ENCODE data around the gene BRWD1. TPM values are rescaled to one million over a fixed set of nuclear protein-coding genes. Genes with fewer than 3 reads are reported as not detected.

BRWD1 gene
- total and polyA plus RNA-seq, 2 of the 8 experiments (the other 6 are each of a cell fraction or from before 2014, with no cell fraction given): 9.3 to 45.2 TPM

DNA sequence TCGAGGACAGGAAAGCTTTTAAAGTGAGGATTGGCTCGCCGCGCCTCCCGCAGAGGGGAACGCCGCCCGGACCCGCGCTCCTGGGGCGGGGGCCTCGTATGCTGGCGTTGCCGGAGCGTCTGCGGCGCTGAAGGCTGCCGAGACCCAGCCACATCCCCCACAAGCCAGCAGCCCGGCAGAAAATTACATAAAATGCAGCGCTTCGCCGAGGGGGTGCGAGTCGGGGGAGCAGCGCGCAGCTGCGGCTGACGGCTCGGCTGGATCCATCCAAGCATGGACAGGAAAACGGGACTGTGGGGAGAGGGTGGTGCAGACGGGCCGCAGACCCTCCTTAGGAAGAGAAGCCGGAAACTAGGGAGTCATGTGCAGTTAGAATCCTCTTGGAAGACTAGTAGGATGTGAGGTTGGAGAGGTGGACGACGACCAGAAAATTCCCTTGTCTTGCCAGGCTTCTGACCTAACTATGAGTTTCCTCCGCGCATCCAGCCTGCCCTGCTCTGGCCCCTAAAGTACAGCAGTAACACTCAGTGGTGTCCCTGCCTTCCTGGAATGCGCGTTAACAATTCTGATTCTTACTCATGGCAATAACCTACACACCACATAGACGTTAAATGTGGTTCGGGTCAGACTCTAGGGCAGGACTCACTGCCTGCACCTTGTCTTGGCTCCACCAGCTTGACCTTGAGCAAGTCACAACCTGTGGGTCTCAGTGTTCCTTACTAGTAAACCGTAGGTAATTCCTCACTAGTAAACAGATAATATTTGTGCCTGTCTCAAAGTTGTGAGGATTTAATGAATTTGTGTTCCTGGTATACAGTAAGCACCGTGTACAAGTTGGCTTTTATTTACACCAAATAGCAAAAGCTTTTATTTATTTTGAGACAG, 953 bp upstream of the BRWD1 start:
- ChIA-PET CTCF (ENCODE audit: partially characterized antibody) (interaction anchor here (1.4 to 2.0 kb wide), 3 partner anchors 31 to 127 kb away, joined by 5 to 8 read pairs (median 6); no protein-coding TSS in a partner anchor), POLR2A (ENCODE audit: partially characterized antibody) (interaction anchor here (0.6 to 8.1 kb wide), 24 partner anchors 9 to 751 kb away, joined by 3 to 89 read pairs (median 5); partner anchors contain the start of genes HMGN1 and PSMG1)
- peak overlapping the region; percentile 91 for H3K18ac ChIP-seq (ENCODE audit: extremely low read depth, low read length)
- H3K79me2 ChIP-seq (ENCODE audit: control insufficient read depth in 1 of 2, insufficient read depth in 2 of 2, low read length in 2 of 2): peaks cover 5 to 28% of the 10 kb centered on the region in 2 experiments; a peak in 3 of 4 replicates
- peak overlapping the region; percentile 99; the same call in 1 of the 2 replicates for H4K8ac ChIP-seq (ENCODE audit: extremely low read depth, insufficient read depth, low read length)
- peak overlapping the region; percentile 80 for H3K4ac ChIP-seq (replicated peaks; ENCODE audit: insufficient read length, low read depth, low read length)
- peak overlapping the region; percentile 92 for H3K56ac ChIP-seq (replicated peaks; ENCODE audit: insufficient read length, low read depth, low read length)
- H4K20me1 ChIP-seq (replicated peaks in 1 of 2; ENCODE audit: control insufficient read depth in 1 of 2, insufficient read depth in 2 of 2, low read length in 2 of 2): peaks cover 0 to 2% of the 10 kb centered on the region in 2 experiments
- no peak overlapping the region for H2BK120ac ChIP-seq (replicated peaks; ENCODE audit: low read depth, low read length)
- H4K91ac ChIP-seq (replicated peaks; ENCODE audit: insufficient read length, low read length): peak overlapping the region; percentile 31
- FAIRE-seq: no peak
- peak overlapping the region; percentile 27 for H4K5ac ChIP-seq (ENCODE audit: insufficient read length, low read depth, low read length)
- H3K27me3 ChIP-seq (replicated peaks in 1 of 4; ENCODE audit: control insufficient read depth in 3 of 4, extremely low read depth in 1 of 4, insufficient read depth in 3 of 4, low read length in 3 of 4): no peaks in the 10 kb centered on the region
- peaks cover 0 to 19% (median 5%) of the 10 kb centered on the region in 4 experiments; a peak in 3 of 8 replicates for H3K36me3 ChIP-seq (ENCODE audit: control insufficient read depth in 2 of 4, insufficient read depth in 4 of 4, low read length in 3 of 4)
- no peak overlapping the region for H2BK20ac ChIP-seq (ENCODE audit: low read length)
- peak overlapping the region; percentile 17; the same call in 1 of the 2 replicates for H2AFZ ChIP-seq (ENCODE audit: low read length)
- 8% methylated on average over 43 of the region's 43 CpGs; no CpG with 5 or more reads in 1 of the 2 experiments for WGBS, 2 experiments (ENCODE audit: extremely low coverage in 1 of 2, insufficient coverage in 1 of 2, insufficient read length in 1 of 2, insufficient replicate concordance in 2 of 2, low coverage in 1 of 2, low lambda C conversion rate in 2 of 2, missing lambda C conversion rate in 1 of 2)
- H3K4me3 ChIP-seq (ENCODE audit: extremely low read depth in 1 of 4, insufficient read depth in 2 of 4, low read depth in 3 of 4, low read length in 4 of 4): peak overlapping the region; percentile 63 to 80 (median 69)
- H3K9ac ChIP-seq (replicated peaks in 1 of 4; ENCODE audit: extremely low read depth in 1 of 4, low read depth in 3 of 4, low read length in 3 of 4): peak overlapping the region; percentile 83 to 94 (median 90)
- peak overlapping the region; percentile 87 for H2BK5ac ChIP-seq (ENCODE audit: low read depth, low read length)
- H3K27ac ChIP-seq (ENCODE audit: low read depth, low read length): peak overlapping the region; percentile 98
- H3K23me2 ChIP-seq (ENCODE audit: low read depth, low read length): peaks cover 6% of the 10 kb centered on the region
- 0 out of 2 replicates have a peak overlapping the region, but pooled peaks have one; percentile 3 for H2AK5ac ChIP-seq (ENCODE audit: low read depth, low read length)
- peaks cover 2% of the 10 kb centered on the region; the same call in 1 of the 2 replicates for H3K79me1 ChIP-seq (ENCODE audit: low read depth, low read length)
- H3K4me1 ChIP-seq (replicated peaks in 1 of 4; ENCODE audit: control insufficient read depth in 3 of 4, insufficient read depth in 4 of 4, low read length in 3 of 4): peaks cover 4 to 5% (median 4%) of the 10 kb centered on the region in 4 experiments; a peak in 5 of 7 replicates
- no peak overlapping the region for H3K23ac ChIP-seq (ENCODE audit: insufficient read length)
- DNase-seq (ENCODE audit: low read depth in 1 of 2, low spot score in 2 of 2): no peak
- H3K9me3 ChIP-seq (ENCODE audit: insufficient read depth in 2 of 2, low read depth in 1 of 2, low read length in 1 of 2): no peaks in the 10 kb centered on the region
- peak overlapping the region; percentile 99; the same call in 1 of the 2 replicates for H2BK15ac ChIP-seq (ENCODE audit: low read length)
- H2BK12ac ChIP-seq (ENCODE audit: low read depth, low read length): peak overlapping the region; percentile 70; the same call in 1 of the 2 replicates
- peak overlapping the region; percentile 75 to 82 for H3K4me2 ChIP-seq (ENCODE audit: insufficient read depth in 1 of 2, low read depth in 2 of 2, low read length in 2 of 2)
- H3K14ac ChIP-seq (ENCODE audit: insufficient read length): no peak overlapping the region
- TF ChIP-seq CHD2 (IDR thresholded peaks at IDR 0.05; ENCODE audit: low read length): no peak
- TF ChIP-seq TBP (IDR thresholded peaks at IDR 0.05; ENCODE audit: low read depth, low read length): no peak
- no peak for TF ChIP-seq SUZ12 (IDR thresholded peaks at IDR 0.05; ENCODE audit: low read length)
- TF ChIP-seq, protein P1, sequence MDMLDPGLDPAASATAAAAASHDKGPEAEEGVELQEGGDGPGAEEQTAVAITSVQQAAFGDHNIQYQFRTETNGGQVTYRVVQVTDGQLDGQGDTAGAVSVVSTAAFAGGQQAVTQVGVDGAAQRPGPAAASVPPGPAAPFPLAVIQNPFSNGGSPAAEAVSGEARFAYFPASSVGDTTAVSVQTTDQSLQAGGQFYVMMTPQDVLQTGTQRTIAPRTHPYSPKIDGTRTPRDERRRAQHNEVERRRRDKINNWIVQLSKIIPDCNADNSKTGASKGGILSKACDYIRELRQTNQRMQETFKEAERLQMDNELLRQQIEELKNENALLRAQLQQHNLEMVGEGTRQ (IDR thresholded peaks at IDR 0.05; ENCODE audit: low read length): 0 out of 2 replicates have a peak, but pooled peaks have one; percentile 6
- TF ChIP-seq RBBP5 (IDR thresholded peaks at IDR 0.05; ENCODE audit: borderline replicate concordance, low read depth, low read length): no peak; the same call in 1 of the 2 replicates
- no peak for TF ChIP-seq SIX5 (IDR thresholded peaks at IDR 0.05; ENCODE audit: low read depth, low read length)
- TF ChIP-seq SP4 (IDR thresholded peaks at IDR 0.05; ENCODE audit: low read length): no peak
- no peak for TF ChIP-seq EGR1 (IDR thresholded peaks at IDR 0.05; ENCODE audit: borderline replicate concordance, low read depth, low read length)
- peak; percentile 41; the same call in 1 of the 2 replicates for TF ChIP-seq POLR2AphosphoS5 (IDR thresholded peaks at IDR 0.05; ENCODE audit: low read depth, low read length)
- TF ChIP-seq TAF7 (optimal IDR thresholded peaks at IDR 0.05; ENCODE audit: borderline replicate concordance, low read depth, low read length): no peak

Data from H1 (cell line).